Right lobe of liver (tissue), 4 donors: Measurements from ENCODE around the gene SPOCD1.

Source experiments
- POLR2A ChIP-seq: fragments of 450-650 bp; IDR thresholded peaks from one replicate; pipeline ENCODE4 v1.6.1; 2017; ENCODE audit warnings: antibody characterized with exemption, mild to moderate bottlenecking
- TF ChIP-seq, protein P1 (sequence below), 4 donors: fragments of 200-600 bp in 3 of 4; fragments of 450-650 bp in 1 of 4; IDR thresholded peaks; one replicate each; pipeline versions ENCODE4 v1.5.1 to v1.8.0; 2016 to 2022; ENCODE audit warnings: antibody characterized with exemption in 4 of 4, mild to moderate bottlenecking in 2 of 4
- donor health status: DM: no; HTN: no; CAD: no.
- donor health status: DM: no; HTN: no; CAD: no.
- donor health status: DM: no; HTN: yes; CAD: no.

GRCh38 chr1:31751822-31752241, 64.0 kb downstream of the SPOCD1 start:
- TF ChIP-seq, protein P1, sequence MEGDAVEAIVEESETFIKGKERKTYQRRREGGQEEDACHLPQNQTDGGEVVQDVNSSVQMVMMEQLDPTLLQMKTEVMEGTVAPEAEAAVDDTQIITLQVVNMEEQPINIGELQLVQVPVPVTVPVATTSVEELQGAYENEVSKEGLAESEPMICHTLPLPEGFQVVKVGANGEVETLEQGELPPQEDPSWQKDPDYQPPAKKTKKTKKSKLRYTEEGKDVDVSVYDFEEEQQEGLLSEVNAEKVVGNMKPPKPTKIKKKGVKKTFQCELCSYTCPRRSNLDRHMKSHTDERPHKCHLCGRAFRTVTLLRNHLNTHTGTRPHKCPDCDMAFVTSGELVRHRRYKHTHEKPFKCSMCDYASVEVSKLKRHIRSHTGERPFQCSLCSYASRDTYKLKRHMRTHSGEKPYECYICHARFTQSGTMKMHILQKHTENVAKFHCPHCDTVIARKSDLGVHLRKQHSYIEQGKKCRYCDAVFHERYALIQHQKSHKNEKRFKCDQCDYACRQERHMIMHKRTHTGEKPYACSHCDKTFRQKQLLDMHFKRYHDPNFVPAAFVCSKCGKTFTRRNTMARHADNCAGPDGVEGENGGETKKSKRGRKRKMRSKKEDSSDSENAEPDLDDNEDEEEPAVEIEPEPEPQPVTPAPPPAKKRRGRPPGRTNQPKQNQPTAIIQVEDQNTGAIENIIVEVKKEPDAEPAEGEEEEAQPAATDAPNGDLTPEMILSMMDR (IDR thresholded peaks at IDR 0.05) = no peak
- no peak for TF ChIP-seq POLR2A
